ENCODE results near the gene BSG.

GRCh38 chr19:611481-611868, 39.1 kb downstream of the BSG start:
- TF ChIP-seq CTCF (conservative IDR thresholded peaks at IDR 0.05) (no peak), EZH2 (IDR thresholded peaks at IDR 0.05; ENCODE audit: low read depth) (no peak)
